A549 (cell line): ENCODE data around the gene UBN2.

Source experiments
- CBX2 ChIP-seq: fragments of 200-600 bp; sonication (generic); IDR thresholded peaks from 2 replicates; pipeline ENCODE4 v1.6.1; 2016; ENCODE audit warnings: low read depth, mild to moderate bottlenecking, borderline replicate concordance
- CHD4 ChIP-seq: fragments of 200-600 bp; sonication (generic); IDR thresholded peaks from 2 replicates; pipeline ENCODE4 v1.6.1; 2016; ENCODE audit warnings: antibody characterized with exemption, mild to moderate bottlenecking, borderline replicate concordance
- EP300 ChIP-seq, 2 experiments: fragments of >200 bp; sonication (Bioruptor Twin); formaldehyde crosslinking; IDR thresholded peaks; 2 replicates in 1 of 2; 3 replicates in 1 of 2; pipeline ENCODE4 v1.6.1; 2016 to 2017
- ESRRA ChIP-seq: fragments of 150-350 bp; IDR thresholded peaks from 2 replicates; pipeline ENCODE4 v1.6.1; 2014; ENCODE audit warnings: mild to moderate bottlenecking, low read length, borderline replicate concordance
- FOSL2 ChIP-seq, 2 experiments: fragments of 450-650 bp in 1 of 2; fragments of >200 bp in 1 of 2; sonication (Bioruptor Twin) in 1 of 2; formaldehyde crosslinking; IDR thresholded peaks; 2 replicates each; pipeline versions ENCODE4 v1.5.0 to v1.6.1; 2016 to 2020; ENCODE audit warnings: mild to moderate bottlenecking in 1 of 2, moderate library complexity in 1 of 2
- MAFK ChIP-seq: fragments of 450-650 bp; IDR thresholded peaks from 2 replicates; pipeline ENCODE4 v1.6.1; 2014; ENCODE audit not compliant: partially characterized antibody
- MAX ChIP-seq: IDR thresholded peaks from 2 replicates; pipeline ENCODE4 v1.6.1; 2012
- NR3C1 ChIP-seq: fragments of >200 bp; sonication (Bioruptor Twin); formaldehyde crosslinking; IDR thresholded peaks from 3 replicates; pipeline ENCODE4 v1.6.1; 2017
- POLR2A ChIP-seq: IDR thresholded peaks from 2 replicates; pipeline ENCODE4 v1.6.1; 2012; ENCODE audit warnings: mild to moderate bottlenecking, low read length
- RFX5 ChIP-seq: fragments of 450-650 bp; IDR thresholded peaks from 2 replicates; pipeline ENCODE4 v1.7.1; 2014; ENCODE audit warnings: antibody characterized with exemption, mild to moderate bottlenecking, moderate library complexity
- SREBF2 ChIP-seq: fragments of 450-650 bp; IDR thresholded peaks from 2 replicates; pipeline ENCODE4 v1.6.1; 2014; ENCODE audit warnings: mild to moderate bottlenecking, moderate library complexity
- TF ChIP-seq, protein P1 (sequence below): fragments of >200 bp; sonication (Bioruptor Twin); formaldehyde crosslinking; IDR thresholded peaks from 3 replicates; pipeline ENCODE4 v1.5.1; 2016

DNA sequence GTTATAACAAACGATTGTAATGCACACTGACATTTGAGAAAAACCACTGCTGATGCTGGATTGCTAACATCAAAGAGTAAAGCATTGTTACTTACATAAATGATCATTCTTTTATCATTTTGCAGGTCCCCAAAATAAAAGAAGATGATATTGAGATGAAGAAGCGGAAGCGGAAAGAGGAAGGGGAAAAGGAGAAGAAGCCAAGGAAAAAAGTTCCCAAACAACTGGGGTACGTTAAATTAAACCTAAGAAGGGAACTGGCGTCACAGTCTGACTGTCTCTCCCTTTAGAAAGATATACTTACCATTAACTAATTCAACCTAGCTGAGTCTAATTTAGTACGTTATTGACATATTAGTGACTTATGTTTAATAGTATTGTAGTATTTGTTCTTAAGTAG is 28.1 kb downstream of the UBN2 start:
- TF ChIP-seq POLR2A (no peak), MAFK (no peak), MAX (no peak), EP300 (IDR thresholded peaks at IDR 0.05) (no peak), NR3C1 (no peak), SREBF2 (no peak), CBX2 (no peak), ESRRA (no peak), CHD4 (no peak), RFX5 (no peak), FOSL2 (IDR thresholded peaks at IDR 0.05) (no peak), FOSL2 (CRISPR knock-in tag; IDR thresholded peaks at IDR 0.05) (no peak)
- TF ChIP-seq, protein P1, sequence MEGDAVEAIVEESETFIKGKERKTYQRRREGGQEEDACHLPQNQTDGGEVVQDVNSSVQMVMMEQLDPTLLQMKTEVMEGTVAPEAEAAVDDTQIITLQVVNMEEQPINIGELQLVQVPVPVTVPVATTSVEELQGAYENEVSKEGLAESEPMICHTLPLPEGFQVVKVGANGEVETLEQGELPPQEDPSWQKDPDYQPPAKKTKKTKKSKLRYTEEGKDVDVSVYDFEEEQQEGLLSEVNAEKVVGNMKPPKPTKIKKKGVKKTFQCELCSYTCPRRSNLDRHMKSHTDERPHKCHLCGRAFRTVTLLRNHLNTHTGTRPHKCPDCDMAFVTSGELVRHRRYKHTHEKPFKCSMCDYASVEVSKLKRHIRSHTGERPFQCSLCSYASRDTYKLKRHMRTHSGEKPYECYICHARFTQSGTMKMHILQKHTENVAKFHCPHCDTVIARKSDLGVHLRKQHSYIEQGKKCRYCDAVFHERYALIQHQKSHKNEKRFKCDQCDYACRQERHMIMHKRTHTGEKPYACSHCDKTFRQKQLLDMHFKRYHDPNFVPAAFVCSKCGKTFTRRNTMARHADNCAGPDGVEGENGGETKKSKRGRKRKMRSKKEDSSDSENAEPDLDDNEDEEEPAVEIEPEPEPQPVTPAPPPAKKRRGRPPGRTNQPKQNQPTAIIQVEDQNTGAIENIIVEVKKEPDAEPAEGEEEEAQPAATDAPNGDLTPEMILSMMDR, result no peak
